Neural cell (in vitro differentiated cells): ENCODE results near the gene ZFAND2A. TPM values are rescaled to one million over a fixed set of nuclear protein-coding genes. Genes with fewer than 3 reads are reported as not detected.

Experiments used
- H2AFZ ChIP-seq: fragments of 200-600, 300-800 bp; sonication (generic), shearing (Covaris generic); 2 replicates; pipeline ENCODE4 v1.6.0; 2014; ENCODE audit warnings: low read depth, mild to moderate bottlenecking, antibody characterized with exemption, low read length, moderate library complexity
- H3F3A ChIP-seq: fragments of 200-600 bp; shearing (Covaris generic); 2 replicates; pipeline ENCODE4 v1.6.1; 2016; ENCODE audit warnings: mild to moderate bottlenecking, moderate library complexity, mixed read lengths, antibody characterized with exemption, low read length; ENCODE audit not compliant: insufficient read depth, poor library complexity, severe bottlenecking
- H3K27ac ChIP-seq: fragments of 200-600, 300-800 bp; sonication (generic), shearing (Covaris generic); 2 replicates; pipeline ENCODE4 v1.5.1; 2014; ENCODE audit warnings: mild to moderate bottlenecking, low read length, moderate library complexity
- H3K27me3 ChIP-seq: fragments of 300-800, 200-600 bp; sonication (generic), shearing (Covaris generic); 2 replicates; pipeline ENCODE4 v1.6.0; 2014; ENCODE audit warnings: mild to moderate bottlenecking, low read depth, low read length, moderate library complexity; ENCODE audit not compliant: insufficient read depth
- H3K36me3 ChIP-seq: fragments of 300-800, 200-600 bp; sonication (generic), shearing (Covaris generic); 2 replicates; pipeline ENCODE4 v1.5.1; 2014; ENCODE audit warnings: mild to moderate bottlenecking, antibody characterized with exemption, low read length, moderate library complexity; ENCODE audit not compliant: insufficient read depth
- H3K4me2 ChIP-seq: fragments of 300-800, 200-600 bp; sonication (generic), shearing (Covaris generic); 2 replicates; pipeline ENCODE4 v1.6.0; 2014; ENCODE audit warnings: mild to moderate bottlenecking, low read length
- H3K4me3 ChIP-seq: fragments of 300-800, 200-600 bp; sonication (generic), shearing (Covaris generic); 2 replicates; pipeline ENCODE4 v1.5.1; 2014; ENCODE audit warnings: mild to moderate bottlenecking, low read length, moderate library complexity
- H3K79me2 ChIP-seq: fragments of 200-600 bp; shearing (Covaris generic); replicated peaks from 2 replicates; pipeline ENCODE4 v1.6.0; 2014; ENCODE audit warnings: mild to moderate bottlenecking, low read length, moderate library complexity; ENCODE audit not compliant: insufficient read depth
- H3K9ac ChIP-seq: fragments of 300-800, 200-600 bp; sonication (generic), shearing (Covaris generic); 2 replicates; pipeline ENCODE4 v1.6.1; 2016; ENCODE audit warnings: mild to moderate bottlenecking, low read length, mixed read lengths
- H3K9me2 ChIP-seq: fragments of 200-600 bp; shearing (Covaris generic); 2 replicates; pipeline ENCODE4 v1.6.1; 2016; ENCODE audit warnings: mild to moderate bottlenecking, low read length, mixed read lengths; ENCODE audit not compliant: insufficient read depth
- H3K9me3 ChIP-seq: fragments of 200-600, 300-800 bp; sonication (generic), shearing (Covaris generic); 2 replicates; pipeline ENCODE4 v1.6.1; 2016; ENCODE audit warnings: mild to moderate bottlenecking, mixed run types, low read length, moderate library complexity, mixed read lengths
- H4K20me1 ChIP-seq: fragments of 200-600 bp; shearing (Covaris generic); 2 replicates; pipeline ENCODE4 v1.6.1; 2016; ENCODE audit warnings: mild to moderate bottlenecking, mixed run types; ENCODE audit not compliant: insufficient read depth
- CTCF ChIP-seq: fragments of 450-650 bp; IDR thresholded peaks from 2 replicates; pipeline ENCODE4 v1.5.1; 2014; ENCODE audit warnings: antibody characterized with exemption, mild to moderate bottlenecking, moderate library complexity; ENCODE audit not compliant: poor library complexity, severe bottlenecking
- EP300 ChIP-seq: fragments of 450-650 bp; conservative IDR thresholded peaks from 2 replicates; pipeline ENCODE4 v1.6.1; 2014; ENCODE audit warnings: antibody characterized with exemption, mild to moderate bottlenecking, moderate library complexity; ENCODE audit not compliant: poor library complexity, severe bottlenecking
- EZH2 ChIP-seq: fragments of 200-600, 300-800 bp; shearing (Covaris generic), sonication (generic); IDR thresholded peaks from 2 replicates; pipeline ENCODE4 v1.6.1; 2014; ENCODE audit warnings: antibody characterized with exemption, low read length, borderline replicate concordance, mild to moderate bottlenecking; ENCODE audit not compliant: insufficient read depth, poor library complexity, severe bottlenecking
- MXI1 ChIP-seq: fragments of 450-650 bp; conservative IDR thresholded peaks from 2 replicates; pipeline ENCODE4 v1.6.1; 2014; ENCODE audit warnings: antibody characterized with exemption, mild to moderate bottlenecking; ENCODE audit not compliant: poor library complexity, severe bottlenecking
- POLR2AphosphoS5 ChIP-seq: IDR thresholded peaks from 2 replicates; pipeline ENCODE4 v1.6.1; 2012
- RAD21 ChIP-seq: fragments of 450-650 bp; conservative IDR thresholded peaks from 2 replicates; pipeline ENCODE4 v1.6.1; 2014; ENCODE audit warnings: antibody characterized with exemption, mild to moderate bottlenecking, moderate library complexity
- REST ChIP-seq: IDR thresholded peaks from 2 replicates; pipeline ENCODE4 v1.6.1; 2012; ENCODE audit warnings: borderline replicate concordance
- SMC3 ChIP-seq: fragments of 450-650 bp; conservative IDR thresholded peaks from 2 replicates; pipeline ENCODE4 v1.6.1; 2014; ENCODE audit warnings: antibody characterized with exemption, mild to moderate bottlenecking, moderate library complexity; ENCODE audit not compliant: poor library complexity
- TAF1 ChIP-seq: IDR thresholded peaks from 2 replicates; pipeline ENCODE4 v1.6.1; 2012; ENCODE audit warnings: low read depth
- polyA plus RNA-seq: library from polyadenylated mRNA; depleted of rRNA; stranded (reverse); fragments of >200 nt; gene quantifications from 2 replicates; pipeline ENCODE4 v1.2.3, GENCODE V29; 2014

Gene ZFAND2A
- polyA plus RNA-seq, 1 donor from 2014 or later = 69.9 TPM

DNA sequence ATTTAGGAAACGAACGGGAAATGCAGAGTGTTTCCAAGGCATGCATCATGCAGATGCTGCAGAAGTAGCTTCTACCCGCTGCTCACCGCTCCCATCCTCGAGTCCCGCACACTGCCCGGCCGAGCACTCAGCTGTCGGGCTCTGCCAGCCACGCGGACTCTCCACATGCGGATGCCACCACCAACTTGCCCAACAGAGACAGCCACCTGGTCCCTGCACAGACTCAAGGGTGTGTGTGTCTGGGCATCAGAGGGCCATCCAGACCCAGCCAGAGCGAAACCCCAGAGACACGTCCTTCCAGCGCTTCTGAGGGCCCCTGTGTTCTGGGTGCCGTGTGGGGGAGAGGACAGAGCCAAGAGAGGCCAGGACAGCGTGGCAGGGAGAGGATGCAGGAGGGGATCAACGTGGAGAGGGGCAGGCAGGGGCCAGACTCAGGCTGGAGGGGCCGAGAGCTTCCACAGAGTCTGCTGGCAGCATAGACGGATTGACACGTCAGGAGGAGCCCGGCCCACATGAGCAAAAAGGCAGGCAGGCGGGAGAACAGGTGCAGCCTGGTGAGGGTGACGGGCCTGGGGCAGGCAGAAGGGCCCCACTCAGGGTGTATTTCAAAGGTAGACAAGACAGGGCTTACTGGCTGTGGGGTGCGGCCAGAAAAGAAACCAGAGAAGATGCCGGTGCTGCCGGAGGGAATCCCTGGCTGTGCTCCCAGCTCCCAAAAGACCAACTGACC, 53.8 kb downstream of the ZFAND2A start:
- no peak overlapping the region for H3K27ac ChIP-seq
- no peaks in the 10 kb centered on the region for H3K27me3 ChIP-seq
- H3K4me3 ChIP-seq = no peak overlapping the region
- no peak overlapping the region for H3K4me2 ChIP-seq
- H3K9ac ChIP-seq = no peak overlapping the region
- H2AFZ ChIP-seq = no peak overlapping the region
- H3K79me2 ChIP-seq = no peaks in the 10 kb centered on the region
- TF ChIP-seq TAF1 = no peak
- H4K20me1 ChIP-seq = no peaks in the 10 kb centered on the region
- H3K9me3 ChIP-seq = no peaks in the 10 kb centered on the region
- H3K9me2 ChIP-seq = no peaks in the 10 kb centered on the region
- no peaks in the 10 kb centered on the region for H3F3A ChIP-seq
- H3K36me3 ChIP-seq = no peaks in the 10 kb centered on the region

DNA sequence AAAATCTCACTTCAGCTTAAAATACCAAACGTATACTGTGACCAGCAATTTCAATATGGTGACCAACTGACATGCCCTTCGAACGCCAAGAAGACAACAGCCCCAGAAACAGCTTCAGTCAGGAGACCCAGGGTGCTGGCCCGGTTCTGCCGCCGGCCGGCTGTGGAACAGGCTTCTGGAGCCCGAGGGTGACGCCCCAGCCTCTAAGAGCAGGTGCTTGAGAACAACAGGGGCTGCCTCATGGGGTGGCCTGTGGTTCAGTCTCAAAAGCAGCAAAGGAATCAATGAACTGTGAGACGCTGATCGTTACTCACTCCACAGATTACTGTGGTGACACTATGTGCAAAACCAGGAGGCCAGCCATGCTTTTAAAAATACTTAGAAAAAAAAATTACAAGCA, 54.8 kb downstream of the ZFAND2A start:
- no peaks in the 10 kb centered on the region for H3K79me2 ChIP-seq
- H3K27me3 ChIP-seq = no peaks in the 10 kb centered on the region
- TF ChIP-seq MXI1 = no peak
- TF ChIP-seq SMC3 = no peak
- no peak for TF ChIP-seq POLR2AphosphoS5
- H3K36me3 ChIP-seq = no peaks in the 10 kb centered on the region
- no peaks in the 10 kb centered on the region for H4K20me1 ChIP-seq
- no peak overlapping the region for H3K4me3 ChIP-seq
- no peaks in the 10 kb centered on the region for H3F3A ChIP-seq
- no peaks in the 10 kb centered on the region for H3K9me3 ChIP-seq
- no peak overlapping the region for H2AFZ ChIP-seq
- H3K27ac ChIP-seq = no peak overlapping the region
- no peaks in the 10 kb centered on the region for H3K9me2 ChIP-seq
- H3K4me2 ChIP-seq = no peak overlapping the region
- H3K9ac ChIP-seq = no peak overlapping the region

DNA sequence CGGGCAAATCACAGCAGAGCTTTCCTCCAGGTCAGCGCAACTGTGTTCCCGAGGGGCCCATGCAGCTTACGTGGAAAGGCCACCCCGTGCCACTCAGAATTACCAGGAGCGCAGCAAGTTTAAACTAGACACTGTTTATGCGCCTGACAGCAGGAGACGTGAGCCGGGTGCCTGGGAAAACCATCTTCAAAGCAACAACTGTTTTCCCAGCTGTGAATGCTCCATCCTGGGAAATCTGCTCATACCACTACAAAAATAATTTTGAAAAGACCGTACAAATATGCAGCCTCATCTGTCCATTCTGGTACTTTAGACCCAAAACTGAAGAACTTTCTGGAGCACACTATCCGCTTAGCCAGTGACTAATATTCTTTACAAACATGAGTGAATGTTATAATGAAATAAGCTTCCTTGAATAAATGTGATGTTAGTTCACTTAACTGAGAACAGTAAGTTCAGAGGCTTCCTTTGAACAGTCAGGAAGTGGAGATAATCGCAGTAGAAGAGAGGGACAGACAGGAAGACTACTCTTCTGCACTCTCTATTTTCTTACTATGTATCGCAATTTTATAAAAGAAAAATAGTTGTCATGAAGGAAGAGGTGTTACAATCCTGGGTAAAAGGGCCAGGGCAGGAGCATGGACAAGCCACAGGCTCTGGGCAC, 55.3 kb downstream of the ZFAND2A start:
- Histone ChIP-seq H3F3A (no peaks in the 10 kb centered on the region), H4K20me1 (no peaks in the 10 kb centered on the region), H3K27me3 (no peaks in the 10 kb centered on the region), H3K9me3 (no peaks in the 10 kb centered on the region), H3K27ac (no peak overlapping the region), H3K36me3 (no peaks in the 10 kb centered on the region), H2AFZ (no peak overlapping the region), H3K79me2 (no peaks in the 10 kb centered on the region), H3K4me3 (no peak overlapping the region), H3K4me2 (no peak overlapping the region), H3K9ac (no peak overlapping the region), H3K9me2 (no peaks in the 10 kb centered on the region)
- TF ChIP-seq TAF1 (no peak), MXI1 (no peak), REST (no peak), EZH2 (no peak), POLR2AphosphoS5 (no peak), CTCF (no peak), RAD21 (no peak), EP300 (no peak), SMC3 (no peak)
